ENCODE measurements around the gene SYNGR1. TPM values are rescaled to one million over a fixed set of nuclear protein-coding genes. Genes with fewer than 3 reads are reported as not detected.

SYNGR1 gene
- total RNA-seq, 1 experiment from 2014 or later = 9.0 TPM

DNA sequence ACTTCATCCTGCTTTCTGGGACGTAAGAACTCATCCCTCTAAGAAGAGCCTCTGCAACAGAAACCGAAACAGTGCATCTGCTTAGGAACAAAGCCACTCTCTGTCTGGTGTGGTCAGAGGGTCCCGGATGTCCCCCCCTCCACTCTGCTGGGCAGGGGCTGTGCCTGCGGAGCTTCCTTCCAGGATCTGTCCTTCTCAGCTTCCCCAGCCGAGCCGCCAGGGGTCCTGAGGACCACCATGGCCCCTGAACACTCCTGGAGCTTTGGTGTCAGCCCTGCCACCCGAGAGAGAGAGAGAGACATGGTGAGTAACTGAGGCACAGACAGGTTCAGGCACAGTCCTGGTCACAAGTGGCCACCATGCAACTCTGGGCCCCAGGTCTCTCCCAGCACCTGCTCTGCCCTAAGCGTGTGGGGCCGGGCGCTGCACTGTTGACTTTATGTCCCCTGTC lies 82.6 kb downstream of the SYNGR1 start:
- Histone ChIP-seq H3F3A (ENCODE audit: low read length, unreplicated experiment) (no peaks in the 10 kb centered on the region), H3K27me3 (ENCODE audit: low read length) (no peaks in the 10 kb centered on the region), H3K9me3 (ENCODE audit: low read length) (no peaks in the 10 kb centered on the region), H4K20me1 (ENCODE audit: low read length) (no peaks in the 10 kb centered on the region), H3K4me1 (ENCODE audit: insufficient read depth, low read length) (no peaks in the 10 kb centered on the region), H3K36me3 (ENCODE audit: low read depth, low read length) (no peaks in the 10 kb centered on the region; the same call in 1 of the 2 replicates), H3K4me3 (ENCODE audit: low read length) (no peak overlapping the region), H3K4me2 (ENCODE audit: low read length) (no peak overlapping the region), H3K27ac (ENCODE audit: low read length) (no peak overlapping the region), H2AFZ (ENCODE audit: low read length) (no peak overlapping the region), H3K9me2 (replicated peaks; ENCODE audit: low read length) (no peaks in the 10 kb centered on the region), H3K9ac (ENCODE audit: low read length) (no peak overlapping the region), H3K79me2 (ENCODE audit: low read length) (no peaks in the 10 kb centered on the region)
- intact Hi-C loops (cut with micrococcal nuclease) = loop anchor here (10.0 kb wide), 1 partner anchor 62 kb away; no protein-coding TSS in a partner anchor
- ATAC-seq (no peak), DNase-seq (no peak)
- ChIA-PET POLR2A (ENCODE audit: unreplicated experiment) (no interaction called here), CTCF (no interaction called here)
- no TSS peak for BruUV-seq (replicated peaks)
- no peak for TF ChIP-seq EZH2phosphoT487 (IDR thresholded peaks at IDR 0.05; ENCODE audit: borderline replicate concordance, low read length)
- TF ChIP-seq, protein P1, sequence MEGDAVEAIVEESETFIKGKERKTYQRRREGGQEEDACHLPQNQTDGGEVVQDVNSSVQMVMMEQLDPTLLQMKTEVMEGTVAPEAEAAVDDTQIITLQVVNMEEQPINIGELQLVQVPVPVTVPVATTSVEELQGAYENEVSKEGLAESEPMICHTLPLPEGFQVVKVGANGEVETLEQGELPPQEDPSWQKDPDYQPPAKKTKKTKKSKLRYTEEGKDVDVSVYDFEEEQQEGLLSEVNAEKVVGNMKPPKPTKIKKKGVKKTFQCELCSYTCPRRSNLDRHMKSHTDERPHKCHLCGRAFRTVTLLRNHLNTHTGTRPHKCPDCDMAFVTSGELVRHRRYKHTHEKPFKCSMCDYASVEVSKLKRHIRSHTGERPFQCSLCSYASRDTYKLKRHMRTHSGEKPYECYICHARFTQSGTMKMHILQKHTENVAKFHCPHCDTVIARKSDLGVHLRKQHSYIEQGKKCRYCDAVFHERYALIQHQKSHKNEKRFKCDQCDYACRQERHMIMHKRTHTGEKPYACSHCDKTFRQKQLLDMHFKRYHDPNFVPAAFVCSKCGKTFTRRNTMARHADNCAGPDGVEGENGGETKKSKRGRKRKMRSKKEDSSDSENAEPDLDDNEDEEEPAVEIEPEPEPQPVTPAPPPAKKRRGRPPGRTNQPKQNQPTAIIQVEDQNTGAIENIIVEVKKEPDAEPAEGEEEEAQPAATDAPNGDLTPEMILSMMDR (conservative IDR thresholded peaks at IDR 0.05; ENCODE audit: low read depth, low read length) = no peak
- TF ChIP-seq EZH2 (IDR thresholded peaks at IDR 0.05; ENCODE audit: low read length, unreplicated experiment) = no peak

DNA sequence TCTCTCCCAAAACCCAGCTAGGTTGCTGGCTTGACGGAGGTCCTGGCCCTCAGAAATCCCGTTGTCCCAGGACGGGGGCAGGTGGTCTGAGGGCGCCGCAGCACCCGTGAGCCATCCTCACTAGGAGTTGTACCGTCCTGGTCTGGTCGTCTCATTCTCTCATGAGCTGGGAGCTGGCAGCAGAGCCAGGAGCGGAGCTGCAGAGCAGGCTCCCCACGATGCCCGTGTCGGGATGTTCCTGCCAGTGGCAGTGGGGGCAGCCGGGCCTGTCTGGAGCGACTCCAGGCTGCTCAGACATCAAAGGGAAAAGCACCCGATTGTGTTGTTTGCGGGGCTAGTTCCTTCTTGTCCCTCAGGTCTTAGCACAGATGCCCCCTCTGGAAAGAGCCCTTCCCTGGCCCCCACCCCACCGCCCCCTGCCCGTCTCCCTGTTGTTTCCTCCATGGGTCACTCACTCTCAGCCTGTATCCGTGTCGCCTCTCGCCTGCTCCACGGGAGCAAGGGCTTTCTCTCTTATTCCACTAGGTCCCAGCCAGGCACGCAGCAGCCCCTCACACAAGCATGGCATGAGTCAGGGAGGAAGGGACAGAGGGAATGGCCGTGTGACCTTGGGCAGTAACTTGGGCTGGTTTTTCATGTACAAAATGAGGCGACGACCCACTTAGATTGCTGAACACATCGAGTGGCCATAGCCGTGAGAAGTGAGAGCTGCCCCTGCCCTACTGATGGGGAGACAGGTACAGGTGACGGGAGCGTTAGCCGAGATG lies 83.9 kb downstream of the SYNGR1 start:
- CTCF ChIA-PET = no interaction called here
- no peaks in the 10 kb centered on the region for H3F3A ChIP-seq (ENCODE audit: low read length, unreplicated experiment)
- H3K79me2 ChIP-seq (ENCODE audit: low read length) = no peaks in the 10 kb centered on the region
- no peak overlapping the region for H2AFZ ChIP-seq (ENCODE audit: low read length)
- BruUV-seq (replicated peaks) = no TSS peak
- no peaks in the 10 kb centered on the region for H3K36me3 ChIP-seq (ENCODE audit: low read depth, low read length)
- H3K9ac ChIP-seq (ENCODE audit: low read length) = no peak overlapping the region
- no peaks in the 10 kb centered on the region for H4K20me1 ChIP-seq (ENCODE audit: low read length)
- H3K4me3 ChIP-seq (ENCODE audit: low read length) = no peak overlapping the region
- no peak overlapping the region for H3K4me2 ChIP-seq (ENCODE audit: low read length)
- no peak overlapping the region for H3K27ac ChIP-seq (ENCODE audit: low read length)
- intact Hi-C loops (cut with micrococcal nuclease) = loop anchor here (10.0 kb wide), 1 partner anchor 61 kb away; no protein-coding TSS in a partner anchor
- H3K4me1 ChIP-seq (ENCODE audit: insufficient read depth, low read length) = peaks cover 3% of the 10 kb centered on the region
- ATAC-seq = no peak
- H3K9me3 ChIP-seq (ENCODE audit: low read length) = no peaks in the 10 kb centered on the region
- no peak for DNase-seq
- POLR2A ChIA-PET (ENCODE audit: unreplicated experiment) = no interaction called here
- TF ChIP-seq, protein P1 (conservative IDR thresholded peaks at IDR 0.05; ENCODE audit: low read depth, low read length) = no peak
- no peak for TF ChIP-seq EZH2 (IDR thresholded peaks at IDR 0.05; ENCODE audit: low read length, unreplicated experiment)
- no peak for TF ChIP-seq EZH2phosphoT487 (IDR thresholded peaks at IDR 0.05; ENCODE audit: borderline replicate concordance, low read length)
- no peaks in the 10 kb centered on the region for H3K27me3 ChIP-seq (ENCODE audit: low read length)
- H3K9me2 ChIP-seq (replicated peaks; ENCODE audit: low read length) = no peaks in the 10 kb centered on the region

DNA sequence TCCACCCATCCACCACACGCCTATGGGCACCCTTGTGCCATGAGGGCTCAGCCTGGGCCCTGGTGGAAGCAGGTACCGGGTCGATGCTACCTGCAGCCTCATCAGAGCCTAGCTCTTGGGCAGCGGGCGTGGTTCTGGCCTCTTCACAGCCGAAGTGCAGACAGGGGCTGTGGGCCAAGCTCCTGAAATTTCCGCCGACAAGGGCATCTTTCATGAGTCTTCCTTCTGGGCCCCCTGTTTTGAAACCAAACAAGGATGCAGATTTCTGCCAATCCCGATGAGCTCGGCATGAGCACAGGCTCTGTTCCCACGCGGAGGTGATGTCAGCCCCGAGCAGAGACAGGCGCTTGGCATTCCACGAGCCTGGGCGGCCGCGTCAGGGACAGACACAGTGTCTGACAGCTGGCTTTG lies 84.5 kb downstream of the SYNGR1 start:
- Histone ChIP-seq H3K9me3 (ENCODE audit: low read length) (no peaks in the 10 kb centered on the region), H2AFZ (ENCODE audit: low read length) (no peak overlapping the region), H3K4me2 (ENCODE audit: low read length) (no peak overlapping the region), H3K4me1 (ENCODE audit: insufficient read depth, low read length) (peaks cover 9% of the 10 kb centered on the region), H3K79me2 (ENCODE audit: low read length) (no peaks in the 10 kb centered on the region), H3K27me3 (ENCODE audit: low read length) (no peaks in the 10 kb centered on the region), H3K27ac (ENCODE audit: low read length) (no peak overlapping the region), H3K9me2 (replicated peaks; ENCODE audit: low read length) (no peaks in the 10 kb centered on the region), H3K4me3 (ENCODE audit: low read length) (no peak overlapping the region), H4K20me1 (ENCODE audit: low read length) (no peaks in the 10 kb centered on the region), H3K36me3 (ENCODE audit: low read depth, low read length) (no peaks in the 10 kb centered on the region), H3F3A (ENCODE audit: low read length, unreplicated experiment) (no peaks in the 10 kb centered on the region), H3K9ac (ENCODE audit: low read length) (no peak overlapping the region)
- POLR2A ChIA-PET (ENCODE audit: unreplicated experiment) = no interaction called here
- no peak for ATAC-seq
- no peak for DNase-seq
- BruUV-seq (replicated peaks) = no TSS peak
- TF ChIP-seq, protein P1 (conservative IDR thresholded peaks at IDR 0.05; ENCODE audit: low read depth, low read length) = no peak
- TF ChIP-seq EZH2phosphoT487 (IDR thresholded peaks at IDR 0.05; ENCODE audit: borderline replicate concordance, low read length) (no peak), EZH2 (IDR thresholded peaks at IDR 0.05; ENCODE audit: low read length, unreplicated experiment) (no peak)
- CTCF ChIA-PET = no interaction called here
- intact Hi-C loops (cut with micrococcal nuclease) = loop anchor here (10.0 kb wide), 1 partner anchor 61 kb away; no protein-coding TSS in a partner anchor

Data from PC-3 (cell line).